Panc1 (cell line): ENCODE measurements around the gene RNF220. TPM values are rescaled to one million over a fixed set of nuclear protein-coding genes. Genes with fewer than 3 reads are reported as not detected.

Experiments
- ATAC-seq: fragments of 200-7000 bp; cut with Tn5 transposase; 2 replicates; pipeline ENCODE4 v1.9.1; 2020; ENCODE audit warnings: mild to moderate bottlenecking, moderate library complexity
- BruUV-seq: library from RNA; stranded (reverse); fragments of 400-500 nt; replicated peaks from 2 replicates; lab custom pipeline; 2021; lab: Mats Ljungman, UMichigan
- CTCF ChIA-PET: fragments of 300-600 bp; sonication (Branson Sonifier 250); formaldehyde crosslinking; loops from one replicate; lab custom pipeline; 2022; ENCODE audit warnings: antibody characterized with exemption; lab: Charles Lee
- POLR2A ChIA-PET: fragments of 300-600 bp; sonication (Branson Sonifier 250); formaldehyde crosslinking; loops from one replicate; lab custom pipeline; 2022; ENCODE audit warnings: antibody characterized with exemption; lab: Charles Lee
- DNase-seq: peaks from one replicate; pipeline ENCODE4 v3.0.0-alpha.2; 2010; ENCODE audit warnings: low read depth, low spot score
- H3K27ac ChIP-seq: 2 replicates; pipeline ENCODE4 v1.5.1; 2011; ENCODE audit warnings: mild to moderate bottlenecking, low read length, inconsistent platforms
- H3K27me3 ChIP-seq: fragments of 200-500 bp; sonication (Bioruptor generic); 2 replicates; pipeline ENCODE4 v1.6.0; 2014; ENCODE audit warnings: low read length, inconsistent platforms; ENCODE audit not compliant: control insufficient read depth, insufficient read depth
- H3K36me3 ChIP-seq: fragments of 200-500 bp; sonication (Bioruptor generic); 2 replicates; pipeline ENCODE4 v1.5.1; 2014; ENCODE audit warnings: inconsistent platforms, mild to moderate bottlenecking, low read length, moderate library complexity; ENCODE audit not compliant: control insufficient read depth, insufficient read depth
- H3K4me1 ChIP-seq: 2 replicates; pipeline ENCODE4 v1.5.1; 2011; ENCODE audit warnings: inconsistent platforms, mild to moderate bottlenecking, low read length, moderate library complexity; ENCODE audit not compliant: control insufficient read depth, insufficient read depth
- H3K4me3 ChIP-seq, 2 experiments: 2 replicates each; pipeline ENCODE4 v1.5.1; 2011 to 2012; ENCODE audit warnings: low read depth in 2 of 2, low read length in 2 of 2, mild to moderate bottlenecking in 2 of 2, inconsistent platforms in 1 of 2, moderate library complexity in 1 of 2
- H3K9me3 ChIP-seq: fragments of 200-500 bp; sonication (Bioruptor generic); 2 replicates; pipeline ENCODE4 v1.5.1; 2014; ENCODE audit warnings: low read depth, mild to moderate bottlenecking, inconsistent platforms, low read length, moderate library complexity; ENCODE audit not compliant: control insufficient read depth, insufficient read depth
- POLR2AphosphoS5 ChIP-seq: IDR thresholded peaks from 2 replicates; pipeline ENCODE4 v1.6.1; 2012; ENCODE audit warnings: mild to moderate bottlenecking, low read depth, low read length, moderate library complexity
- SIN3A ChIP-seq: IDR thresholded peaks from 2 replicates; pipeline ENCODE4 v1.6.1; 2012; ENCODE audit warnings: low read depth, mild to moderate bottlenecking, low read length, moderate library complexity, borderline replicate concordance; ENCODE audit not compliant: insufficient read depth
- TCF7L2 ChIP-seq: IDR thresholded peaks from 2 replicates; pipeline ENCODE4 v1.6.1; 2011; ENCODE audit warnings: mild to moderate bottlenecking, low read depth, low read length, inconsistent platforms
- in situ Hi-C: cut with HindIII; loops from 2 replicates; pipeline ENCODE4 v1.10.0; 2016; ENCODE audit warnings: low sequenced_read_pairs, low pct_unique_long_range_greater_than_20kb
- intact Hi-C: fragments of 100-400 bp; cut with micrococcal nuclease; formaldehyde crosslinking; loops from one replicate; pipeline ENCODE4 v1.10.0; 2022; ENCODE audit not compliant: unreplicated experiment
- total RNA-seq: library from RNA; stranded (reverse); gene quantifications from one replicate; pipeline ENCODE4 v1.2.1, GENCODE V29; 2021; ENCODE audit not compliant: unreplicated experiment
- TF ChIP-seq, protein P1 (sequence below): fragments of 450-650 bp; IDR thresholded peaks from 2 replicates; pipeline ENCODE4 v1.5.1; 2017; ENCODE audit warnings: mild to moderate bottlenecking
- TF ChIP-seq, protein P2 (sequence below), 2 experiments: IDR thresholded peaks; 2 replicates each; pipeline ENCODE4 v1.6.1; 2011 to 2012; ENCODE audit warnings: low read depth in 2 of 2, control low read depth in 1 of 2, low read length in 1 of 2, mild to moderate bottlenecking in 1 of 2, moderate library complexity in 1 of 2; ENCODE audit not compliant: insufficient read depth in 1 of 2

The RNF220 gene
- total RNA-seq, 1 experiment from 2014 or later = 64.9 TPM

DNA sequence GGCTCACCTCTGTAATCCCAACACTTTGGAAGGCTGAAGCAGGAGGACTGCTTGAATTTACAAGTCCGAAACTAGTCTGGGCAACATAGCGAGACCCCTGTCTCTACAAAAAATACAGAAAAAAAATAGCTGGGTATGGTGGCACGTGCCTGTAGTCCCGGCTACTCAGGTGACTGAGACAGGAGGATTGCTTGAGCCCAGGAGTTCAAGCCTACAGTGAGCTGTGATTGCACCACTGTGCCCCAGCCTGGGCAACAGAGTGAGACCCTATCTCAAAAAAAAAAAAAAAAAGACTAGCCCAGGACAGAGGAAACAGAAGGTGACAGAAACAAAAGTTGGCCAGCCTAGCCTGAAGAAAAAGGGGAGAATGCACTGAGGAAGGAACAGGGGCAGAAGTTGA lies 290.6 kb downstream of the RNF220 start:
- no peak overlapping the region for H3K4me3 ChIP-seq
- H3K36me3 ChIP-seq = no peaks in the 10 kb centered on the region
- no TSS peak for BruUV-seq
- intact Hi-C loops = no loop called here
- no peak for DNase-seq
- H3K27ac ChIP-seq = no peak overlapping the region
- no peaks in the 10 kb centered on the region for H3K4me1 ChIP-seq
- H3K9me3 ChIP-seq = no peaks in the 10 kb centered on the region
- no peak for ATAC-seq
- ChIA-PET POLR2A (no interaction called here), CTCF (no interaction called here)
- no peaks in the 10 kb centered on the region for H3K27me3 ChIP-seq
- TF ChIP-seq TCF7L2 (no peak), POLR2AphosphoS5 (no peak), SIN3A (no peak)
- TF ChIP-seq, protein P1, sequence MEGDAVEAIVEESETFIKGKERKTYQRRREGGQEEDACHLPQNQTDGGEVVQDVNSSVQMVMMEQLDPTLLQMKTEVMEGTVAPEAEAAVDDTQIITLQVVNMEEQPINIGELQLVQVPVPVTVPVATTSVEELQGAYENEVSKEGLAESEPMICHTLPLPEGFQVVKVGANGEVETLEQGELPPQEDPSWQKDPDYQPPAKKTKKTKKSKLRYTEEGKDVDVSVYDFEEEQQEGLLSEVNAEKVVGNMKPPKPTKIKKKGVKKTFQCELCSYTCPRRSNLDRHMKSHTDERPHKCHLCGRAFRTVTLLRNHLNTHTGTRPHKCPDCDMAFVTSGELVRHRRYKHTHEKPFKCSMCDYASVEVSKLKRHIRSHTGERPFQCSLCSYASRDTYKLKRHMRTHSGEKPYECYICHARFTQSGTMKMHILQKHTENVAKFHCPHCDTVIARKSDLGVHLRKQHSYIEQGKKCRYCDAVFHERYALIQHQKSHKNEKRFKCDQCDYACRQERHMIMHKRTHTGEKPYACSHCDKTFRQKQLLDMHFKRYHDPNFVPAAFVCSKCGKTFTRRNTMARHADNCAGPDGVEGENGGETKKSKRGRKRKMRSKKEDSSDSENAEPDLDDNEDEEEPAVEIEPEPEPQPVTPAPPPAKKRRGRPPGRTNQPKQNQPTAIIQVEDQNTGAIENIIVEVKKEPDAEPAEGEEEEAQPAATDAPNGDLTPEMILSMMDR = no peak
- TF ChIP-seq, protein P2, sequence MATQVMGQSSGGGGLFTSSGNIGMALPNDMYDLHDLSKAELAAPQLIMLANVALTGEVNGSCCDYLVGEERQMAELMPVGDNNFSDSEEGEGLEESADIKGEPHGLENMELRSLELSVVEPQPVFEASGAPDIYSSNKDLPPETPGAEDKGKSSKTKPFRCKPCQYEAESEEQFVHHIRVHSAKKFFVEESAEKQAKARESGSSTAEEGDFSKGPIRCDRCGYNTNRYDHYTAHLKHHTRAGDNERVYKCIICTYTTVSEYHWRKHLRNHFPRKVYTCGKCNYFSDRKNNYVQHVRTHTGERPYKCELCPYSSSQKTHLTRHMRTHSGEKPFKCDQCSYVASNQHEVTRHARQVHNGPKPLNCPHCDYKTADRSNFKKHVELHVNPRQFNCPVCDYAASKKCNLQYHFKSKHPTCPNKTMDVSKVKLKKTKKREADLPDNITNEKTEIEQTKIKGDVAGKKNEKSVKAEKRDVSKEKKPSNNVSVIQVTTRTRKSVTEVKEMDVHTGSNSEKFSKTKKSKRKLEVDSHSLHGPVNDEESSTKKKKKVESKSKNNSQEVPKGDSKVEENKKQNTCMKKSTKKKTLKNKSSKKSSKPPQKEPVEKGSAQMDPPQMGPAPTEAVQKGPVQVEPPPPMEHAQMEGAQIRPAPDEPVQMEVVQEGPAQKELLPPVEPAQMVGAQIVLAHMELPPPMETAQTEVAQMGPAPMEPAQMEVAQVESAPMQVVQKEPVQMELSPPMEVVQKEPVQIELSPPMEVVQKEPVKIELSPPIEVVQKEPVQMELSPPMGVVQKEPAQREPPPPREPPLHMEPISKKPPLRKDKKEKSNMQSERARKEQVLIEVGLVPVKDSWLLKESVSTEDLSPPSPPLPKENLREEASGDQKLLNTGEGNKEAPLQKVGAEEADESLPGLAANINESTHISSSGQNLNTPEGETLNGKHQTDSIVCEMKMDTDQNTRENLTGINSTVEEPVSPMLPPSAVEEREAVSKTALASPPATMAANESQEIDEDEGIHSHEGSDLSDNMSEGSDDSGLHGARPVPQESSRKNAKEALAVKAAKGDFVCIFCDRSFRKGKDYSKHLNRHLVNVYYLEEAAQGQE (IDR thresholded peaks at IDR 0.05; ENCODE audit: insufficient read depth in 1 of 2, low read depth in 2 of 2, low read length in 1 of 2) = no peak
- in situ Hi-C loops = no loop called here

DNA sequence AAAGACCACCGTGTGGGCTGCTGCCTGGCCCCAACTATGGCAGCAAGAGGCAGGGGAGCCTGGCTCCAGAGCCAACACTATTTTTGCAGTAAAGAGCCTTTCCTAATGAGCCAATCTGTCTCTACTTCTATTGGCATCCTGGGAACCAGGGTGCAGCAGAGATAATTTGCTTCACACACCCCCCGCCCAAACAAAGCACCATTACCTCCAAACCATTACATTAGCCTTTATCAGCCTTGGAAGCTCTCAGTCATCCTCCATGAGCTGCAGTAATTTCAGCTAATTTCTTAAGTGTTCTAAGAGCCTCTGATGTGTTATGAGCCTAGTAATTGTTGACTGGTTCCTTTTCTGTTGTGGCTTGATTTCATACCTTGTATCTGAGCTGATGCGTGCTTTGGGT lies 291.0 kb downstream of the RNF220 start:
- Histone ChIP-seq H3K36me3 (no peaks in the 10 kb centered on the region), H3K27ac (no peak overlapping the region), H3K4me3 (no peak overlapping the region), H3K9me3 (no peaks in the 10 kb centered on the region), H3K4me1 (no peaks in the 10 kb centered on the region), H3K27me3 (no peaks in the 10 kb centered on the region)
- no TSS peak for BruUV-seq
- TF ChIP-seq SIN3A (no peak), TCF7L2 (no peak), POLR2AphosphoS5 (no peak)
- TF ChIP-seq, protein P2 (IDR thresholded peaks at IDR 0.05; ENCODE audit: insufficient read depth in 1 of 2, low read depth in 2 of 2, low read length in 1 of 2) = no peak
- TF ChIP-seq, protein P1 = no peak
- CTCF ChIA-PET = no interaction called here
- DNase-seq (no peak), ATAC-seq (no peak)
- POLR2A ChIA-PET = interaction anchor here (0.5 to 0.6 kb wide), 2 partner anchors 80 to 612 kb away, joined by 4 to 5 read pairs; no protein-coding TSS in a partner anchor
- intact Hi-C loops = no loop called here
- in situ Hi-C loops = no loop called here
